ENCODE data around the gene ATP6V1G3.

DNA sequence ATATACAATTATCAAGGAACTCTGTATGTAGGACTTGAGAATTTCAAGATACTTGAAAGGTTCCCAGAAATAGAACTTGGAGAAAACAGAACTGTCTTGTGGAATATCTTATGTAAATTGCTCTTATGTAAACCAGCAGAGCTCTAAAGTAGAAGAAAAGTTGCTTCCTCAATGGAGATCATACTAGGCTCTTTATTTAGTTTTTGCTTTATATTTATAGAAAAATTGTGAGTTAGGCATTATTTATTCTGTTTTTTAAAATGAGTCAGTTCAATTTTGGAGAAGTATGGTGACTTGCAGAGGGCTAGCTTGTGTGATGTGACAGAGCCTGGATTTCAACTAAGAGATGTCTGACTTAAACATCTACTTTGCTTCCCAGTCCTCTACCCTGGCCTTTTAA lies 40.4 kb downstream of the ATP6V1G3 start:
- TF ChIP-seq, protein P1, sequence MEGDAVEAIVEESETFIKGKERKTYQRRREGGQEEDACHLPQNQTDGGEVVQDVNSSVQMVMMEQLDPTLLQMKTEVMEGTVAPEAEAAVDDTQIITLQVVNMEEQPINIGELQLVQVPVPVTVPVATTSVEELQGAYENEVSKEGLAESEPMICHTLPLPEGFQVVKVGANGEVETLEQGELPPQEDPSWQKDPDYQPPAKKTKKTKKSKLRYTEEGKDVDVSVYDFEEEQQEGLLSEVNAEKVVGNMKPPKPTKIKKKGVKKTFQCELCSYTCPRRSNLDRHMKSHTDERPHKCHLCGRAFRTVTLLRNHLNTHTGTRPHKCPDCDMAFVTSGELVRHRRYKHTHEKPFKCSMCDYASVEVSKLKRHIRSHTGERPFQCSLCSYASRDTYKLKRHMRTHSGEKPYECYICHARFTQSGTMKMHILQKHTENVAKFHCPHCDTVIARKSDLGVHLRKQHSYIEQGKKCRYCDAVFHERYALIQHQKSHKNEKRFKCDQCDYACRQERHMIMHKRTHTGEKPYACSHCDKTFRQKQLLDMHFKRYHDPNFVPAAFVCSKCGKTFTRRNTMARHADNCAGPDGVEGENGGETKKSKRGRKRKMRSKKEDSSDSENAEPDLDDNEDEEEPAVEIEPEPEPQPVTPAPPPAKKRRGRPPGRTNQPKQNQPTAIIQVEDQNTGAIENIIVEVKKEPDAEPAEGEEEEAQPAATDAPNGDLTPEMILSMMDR (IDR thresholded peaks at IDR 0.05), result no peak
- TF ChIP-seq EZH2 (IDR thresholded peaks at IDR 0.05), result no peak
